SK-N-MC (cell line): ENCODE data around the gene ST8SIA4.

ENCODE experiments used
- DNase-seq: peaks from one replicate; pipeline ENCODE4 v3.0.0-alpha.2; 2011; ENCODE audit warnings: low read depth, low spot score
- H3K27ac ChIP-seq: fragments of 200-600 bp; sonication (generic); 2 replicates; pipeline ENCODE4 v1.5.1; 2016; ENCODE audit warnings: mixed run types
- H3K36me3 ChIP-seq: fragments of 200-600 bp; sonication (generic); 2 replicates; pipeline ENCODE4 v1.6.1; 2017; ENCODE audit warnings: antibody characterized with exemption, low read length, mixed read lengths; ENCODE audit not compliant: insufficient read depth
- H3K4me3 ChIP-seq: fragments of 200-600 bp; sonication (generic); 2 replicates; pipeline ENCODE4 v1.5.1; 2016
- H3K9ac ChIP-seq: fragments of 200-600 bp; sonication (generic); 2 replicates; pipeline ENCODE4 v1.8.0; 2017; ENCODE audit warnings: mixed run types, mixed read lengths; ENCODE audit not compliant: insufficient read length
- H3K9me3 ChIP-seq: fragments of 200-600 bp; sonication (generic); 2 replicates; pipeline ENCODE4 v1.6.1; 2017; ENCODE audit warnings: low read depth, mild to moderate bottlenecking, antibody characterized with exemption, low read length, moderate library complexity, mixed read lengths
- EZH2 ChIP-seq: fragments of 200-600 bp; sonication (generic); IDR thresholded peaks from one replicate; pipeline ENCODE4 v1.6.1; 2017; ENCODE audit warnings: antibody characterized with exemption
- FOXP2 ChIP-seq: optimal IDR thresholded peaks from 2 replicates; pipeline ENCODE3; 2011; ENCODE audit warnings: mild to moderate bottlenecking, moderate library complexity; ENCODE audit not compliant: insufficient read depth; ENCODE audit errors: extremely low read length, control extremely low read depth
- POLR2AphosphoS5 ChIP-seq: IDR thresholded peaks from 2 replicates; pipeline ENCODE4 v1.6.1; 2012; ENCODE audit warnings: mild to moderate bottlenecking, low read depth, low read length, borderline replicate concordance

ST8SIA4 gene

DNA sequence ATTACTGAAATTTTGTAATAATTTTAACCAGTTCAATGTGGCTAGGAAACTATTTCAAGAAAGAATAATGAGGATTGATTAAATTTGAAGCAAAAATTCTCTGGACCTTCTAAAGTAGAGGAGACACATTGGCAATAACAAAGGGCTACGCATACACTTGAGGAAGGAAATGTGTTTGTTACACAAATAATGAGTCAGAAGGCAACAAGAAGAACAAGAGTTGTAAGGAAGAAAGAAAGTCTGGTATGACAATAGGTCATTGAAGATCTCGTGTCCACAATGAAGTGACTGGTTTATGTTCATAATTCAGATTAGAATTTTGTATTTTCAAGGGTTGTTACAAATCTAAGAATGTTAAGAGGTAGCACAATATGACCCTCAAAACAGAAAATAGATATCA, 25.8 kb downstream of the ST8SIA4 start:
- no peak overlapping the region for H3K27ac ChIP-seq
- no peak for DNase-seq
- no peak overlapping the region for H3K4me3 ChIP-seq
- no peaks in the 10 kb centered on the region for H3K36me3 ChIP-seq
- H3K9me3 ChIP-seq: no peaks in the 10 kb centered on the region
- no peak overlapping the region for H3K9ac ChIP-seq
- TF ChIP-seq POLR2AphosphoS5: no peak
- TF ChIP-seq EZH2: no peak
- no peak for TF ChIP-seq FOXP2

DNA sequence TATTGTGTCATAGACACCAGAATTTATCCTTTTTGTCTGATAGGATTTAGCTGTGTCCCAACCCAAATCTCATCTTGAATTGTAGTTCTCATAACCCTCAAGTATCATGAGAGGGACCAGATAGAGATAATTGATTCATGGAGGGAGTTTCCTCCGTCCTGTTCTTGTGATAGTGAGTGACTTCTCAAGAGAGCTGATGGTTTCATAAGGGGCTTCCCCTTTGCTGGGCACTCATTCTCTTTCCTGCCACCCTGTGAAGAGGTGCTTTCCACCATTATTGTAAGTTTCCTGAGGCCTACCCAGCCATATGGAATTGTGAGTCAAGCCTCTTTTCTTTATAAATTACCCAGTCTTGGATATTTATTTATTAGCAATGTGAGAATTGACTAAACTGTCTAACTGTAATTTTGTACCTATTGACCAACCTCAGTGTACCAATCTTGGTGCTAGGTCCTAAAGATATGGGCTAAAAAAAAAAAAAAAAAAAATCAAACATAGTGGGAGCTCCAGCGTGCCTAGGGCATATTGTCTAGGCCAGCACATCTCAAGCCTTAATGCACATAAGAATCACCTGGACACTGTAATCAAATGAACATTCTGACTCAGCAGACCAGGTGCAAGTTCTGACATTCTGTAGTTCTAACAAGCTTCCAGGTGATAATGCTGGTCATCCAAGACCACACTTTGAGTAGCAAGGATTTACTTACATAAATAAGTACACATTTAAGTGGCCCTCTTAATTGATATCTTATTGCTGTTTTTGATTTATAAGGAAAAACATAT, 30.5 kb downstream of the ST8SIA4 start:
- H3K36me3 ChIP-seq: no peaks in the 10 kb centered on the region
- H3K4me3 ChIP-seq: no peak overlapping the region
- TF ChIP-seq FOXP2: no peak
- TF ChIP-seq EZH2: no peak
- no peak for TF ChIP-seq POLR2AphosphoS5
- no peak overlapping the region for H3K9ac ChIP-seq
- H3K27ac ChIP-seq: no peak overlapping the region
- DNase-seq: no peak
- H3K9me3 ChIP-seq: no peaks in the 10 kb centered on the region

DNA sequence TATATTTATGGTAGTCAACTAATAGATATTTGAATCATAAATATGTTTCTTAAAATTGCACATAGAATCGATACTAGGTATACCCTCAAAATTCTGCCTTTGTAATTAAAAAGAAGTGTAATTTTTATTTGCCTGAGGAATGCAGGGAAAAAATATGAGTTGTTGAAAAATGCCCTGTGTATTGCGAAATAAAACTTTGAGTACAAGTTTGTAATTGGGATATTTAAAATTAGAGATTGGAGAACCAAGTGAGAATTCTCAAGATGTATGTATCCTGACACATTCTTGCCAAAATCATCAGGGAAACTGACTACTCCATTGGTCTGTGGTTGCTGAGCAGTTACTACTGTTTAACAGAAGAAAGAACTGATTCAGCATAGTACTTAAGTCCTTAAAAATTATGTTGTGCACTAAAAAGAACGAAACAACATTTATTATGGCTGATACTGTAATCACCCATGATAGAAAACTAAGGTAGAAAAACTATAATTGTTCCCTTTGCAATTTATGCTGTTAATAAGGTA, 36.0 kb downstream of the ST8SIA4 start:
- TF ChIP-seq FOXP2 (no peak), POLR2AphosphoS5 (no peak), EZH2 (no peak)
- no peaks in the 10 kb centered on the region for H3K9me3 ChIP-seq
- no peak overlapping the region for H3K4me3 ChIP-seq
- H3K9ac ChIP-seq: no peak overlapping the region
- H3K36me3 ChIP-seq: no peaks in the 10 kb centered on the region
- no peak overlapping the region for H3K27ac ChIP-seq
- no peak for DNase-seq

DNA sequence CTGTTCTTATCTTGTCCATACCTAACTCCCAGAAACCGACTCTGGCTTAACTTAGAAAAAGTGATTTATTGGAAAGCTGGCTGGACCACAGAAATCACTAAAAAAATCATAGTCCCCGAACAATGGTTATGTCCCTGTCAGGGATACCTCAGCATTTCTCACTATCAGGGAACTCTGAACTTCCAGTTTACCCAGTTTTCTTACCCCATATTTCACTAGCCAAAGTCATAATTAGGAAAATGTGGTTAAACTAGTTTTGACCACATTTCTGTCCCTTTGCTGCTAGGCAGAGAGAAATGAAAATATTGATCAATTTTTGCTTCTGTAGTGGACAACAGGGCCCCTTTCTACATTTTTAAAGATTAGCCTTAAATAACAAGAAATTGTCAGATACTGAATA, 38.2 kb downstream of the ST8SIA4 start:
- Histone ChIP-seq H3K4me3 (no peak overlapping the region), H3K9ac (no peak overlapping the region), H3K36me3 (no peaks in the 10 kb centered on the region), H3K9me3 (no peaks in the 10 kb centered on the region), H3K27ac (no peak overlapping the region)
- DNase-seq: no peak
- TF ChIP-seq EZH2 (no peak), FOXP2 (no peak), POLR2AphosphoS5 (no peak)

DNA sequence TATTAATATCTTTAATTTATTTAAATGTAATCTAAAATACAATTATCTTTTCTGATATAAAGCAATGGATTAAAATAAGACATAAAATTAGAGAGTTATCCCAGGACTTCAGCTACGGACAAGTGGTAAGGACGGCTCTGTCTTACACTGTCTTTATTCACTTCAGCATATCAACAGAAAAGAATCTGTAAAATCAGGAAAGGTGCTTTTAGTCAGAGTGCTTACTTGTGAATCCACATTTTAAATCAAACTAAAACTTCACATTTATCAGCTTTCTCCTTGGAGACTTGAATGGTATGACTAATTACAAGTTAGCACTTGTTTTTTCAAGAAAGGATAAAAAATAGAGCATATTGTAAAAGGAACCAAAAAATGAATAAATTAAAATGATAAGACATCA, 39.3 kb downstream of the ST8SIA4 start:
- TF ChIP-seq POLR2AphosphoS5 (no peak), EZH2 (no peak)
- Histone ChIP-seq H3K27ac (no peak overlapping the region), H3K9me3 (no peaks in the 10 kb centered on the region), H3K9ac (no peak overlapping the region), H3K36me3 (no peaks in the 10 kb centered on the region), H3K4me3 (no peak overlapping the region)
- DNase-seq: no peak

DNA sequence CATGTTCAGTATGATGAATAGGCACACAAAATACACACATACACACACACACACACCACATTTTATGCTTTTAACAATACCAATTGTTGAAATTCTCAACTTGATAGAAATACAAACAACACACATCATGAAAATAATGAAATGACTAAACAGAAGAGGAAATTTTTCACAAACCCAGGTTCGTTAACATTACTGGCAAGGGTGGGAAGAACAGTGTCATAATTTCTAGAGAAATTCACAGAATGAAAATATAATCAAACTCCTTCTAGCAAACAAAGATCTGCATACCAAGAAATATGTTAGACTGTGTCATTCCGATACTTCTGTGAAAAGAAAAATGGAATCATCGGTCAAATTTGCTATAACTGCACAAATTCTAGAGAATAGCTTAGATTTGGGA, 41.9 kb downstream of the ST8SIA4 start:
- no peaks in the 10 kb centered on the region for H3K9me3 ChIP-seq
- H3K27ac ChIP-seq: no peak overlapping the region
- H3K4me3 ChIP-seq: no peak overlapping the region
- TF ChIP-seq POLR2AphosphoS5 (no peak), EZH2 (no peak), FOXP2 (no peak)
- no peak for DNase-seq
- no peak overlapping the region for H3K9ac ChIP-seq
- no peaks in the 10 kb centered on the region for H3K36me3 ChIP-seq

DNA sequence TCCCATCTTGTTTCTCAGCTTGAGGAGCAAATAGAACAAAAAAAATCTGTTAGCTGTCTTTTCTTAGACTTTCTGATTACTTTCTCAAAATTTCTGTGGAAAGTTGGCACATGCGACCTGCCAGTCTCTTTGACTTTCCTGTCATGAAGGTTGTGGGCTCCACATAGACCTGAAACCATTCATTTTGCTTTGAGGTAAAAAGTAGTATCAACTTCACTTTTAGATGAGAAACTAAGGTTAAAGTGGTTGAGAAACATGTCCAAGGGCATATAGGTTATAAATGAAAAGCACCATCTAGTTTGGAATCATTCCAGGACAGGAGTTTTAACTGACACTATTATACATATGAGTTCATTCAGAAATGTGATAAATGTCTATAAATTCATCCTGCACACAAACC, 42.7 kb downstream of the ST8SIA4 start:
- no peak for TF ChIP-seq FOXP2
- TF ChIP-seq POLR2AphosphoS5: no peak
- TF ChIP-seq EZH2: no peak
- DNase-seq: no peak
- Histone ChIP-seq H3K36me3 (no peaks in the 10 kb centered on the region), H3K27ac (no peak overlapping the region), H3K4me3 (no peak overlapping the region), H3K9me3 (no peaks in the 10 kb centered on the region), H3K9ac (no peak overlapping the region)

DNA sequence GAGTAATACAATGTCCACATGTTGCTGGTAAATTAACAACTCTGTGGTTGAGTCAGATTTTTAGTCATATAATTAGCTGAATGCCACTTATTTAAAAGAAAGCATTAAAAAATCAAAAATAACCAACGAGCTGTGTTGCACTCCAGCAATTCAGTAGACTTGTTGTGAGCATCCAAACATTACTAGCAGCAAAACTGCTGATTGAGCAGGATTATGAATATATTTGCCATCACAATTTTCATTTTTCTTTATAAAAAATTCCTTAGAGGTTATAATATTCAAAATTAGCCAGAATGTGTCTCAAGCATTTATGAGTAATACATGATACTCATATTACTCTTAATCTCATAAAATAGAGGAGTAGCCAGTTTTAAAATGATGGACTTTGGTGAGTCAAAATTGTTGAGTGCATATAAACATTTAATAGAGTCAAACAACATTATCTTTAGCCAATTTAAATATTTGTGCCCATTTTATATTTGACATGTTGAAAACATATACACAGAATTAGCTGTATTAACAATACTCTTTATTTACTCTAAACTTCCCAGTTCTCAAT, 44.0 kb downstream of the ST8SIA4 start:
- Histone ChIP-seq H3K9ac (no peak overlapping the region), H3K36me3 (no peaks in the 10 kb centered on the region), H3K9me3 (no peaks in the 10 kb centered on the region), H3K27ac (no peak overlapping the region), H3K4me3 (no peak overlapping the region)
- TF ChIP-seq EZH2 (no peak), POLR2AphosphoS5 (no peak), FOXP2 (no peak)
- DNase-seq: no peak
